Muscle of arm (tissue), 12 donors: ENCODE results near the gene SSBP4. TPM values are rescaled to one million over a fixed set of nuclear protein-coding genes. Genes with fewer than 3 reads are reported as not detected.

Experiments used
- DNase-seq: peaks from one replicate; pipeline ENCODE4 v3.0.0-alpha.2; 2013
- polyA plus RNA-seq, 12 donors: library from polyadenylated mRNA; unstranded; fragments of 120-200 nt; gene quantifications; one replicate each; pipeline ENCODE4 v1.2.1, GENCODE V29; 2013; ENCODE audit not compliant: insufficient read length in 12 of 12

Gene SSBP4
- polyA plus RNA-seq, 12 donors, result 72.8 to 126 (median 87.7) TPM; not detected in 1

DNA sequence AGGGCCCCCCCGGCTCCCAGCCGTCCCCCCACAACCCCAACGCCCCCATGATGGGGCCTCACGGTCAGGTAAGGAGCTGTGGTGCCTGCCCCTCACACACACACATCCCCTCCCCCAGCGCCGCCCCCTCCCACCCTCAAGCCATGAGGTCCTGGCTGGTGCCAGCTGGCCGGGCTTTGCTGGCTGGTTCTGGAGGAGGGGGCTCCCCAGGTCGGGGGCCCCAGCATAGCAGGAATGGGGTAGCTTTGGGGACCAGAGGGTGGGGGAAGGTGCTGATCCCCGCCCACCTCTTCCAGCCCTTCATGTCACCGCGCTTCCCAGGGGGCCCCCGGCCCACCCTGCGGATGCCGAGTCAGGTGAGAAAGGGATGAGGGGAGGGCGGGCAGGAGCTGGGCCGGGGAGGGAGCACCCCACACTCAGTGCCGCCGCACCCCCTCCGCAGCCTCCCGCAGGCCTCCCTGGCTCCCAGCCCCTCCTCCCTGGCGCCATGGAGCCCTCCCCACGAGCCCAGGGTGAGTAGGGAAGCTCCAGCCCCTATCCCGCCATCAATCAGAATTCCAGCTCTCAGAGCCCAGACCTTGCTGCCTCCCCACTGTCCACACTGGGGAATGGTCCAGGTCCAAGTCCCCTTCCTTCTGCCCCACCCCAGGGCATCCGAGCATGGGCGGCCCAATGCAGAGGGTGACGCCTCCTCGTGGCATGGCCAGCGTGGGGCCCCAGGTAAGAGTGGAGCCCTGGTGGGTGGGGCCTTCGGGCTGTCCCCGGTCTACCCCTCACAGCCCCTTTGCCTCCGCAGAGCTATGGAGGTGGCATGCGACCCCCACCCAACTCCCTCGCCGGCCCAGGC is 12.4 kb downstream of the SSBP4 start:
- DNase-seq, result no peak

DNA sequence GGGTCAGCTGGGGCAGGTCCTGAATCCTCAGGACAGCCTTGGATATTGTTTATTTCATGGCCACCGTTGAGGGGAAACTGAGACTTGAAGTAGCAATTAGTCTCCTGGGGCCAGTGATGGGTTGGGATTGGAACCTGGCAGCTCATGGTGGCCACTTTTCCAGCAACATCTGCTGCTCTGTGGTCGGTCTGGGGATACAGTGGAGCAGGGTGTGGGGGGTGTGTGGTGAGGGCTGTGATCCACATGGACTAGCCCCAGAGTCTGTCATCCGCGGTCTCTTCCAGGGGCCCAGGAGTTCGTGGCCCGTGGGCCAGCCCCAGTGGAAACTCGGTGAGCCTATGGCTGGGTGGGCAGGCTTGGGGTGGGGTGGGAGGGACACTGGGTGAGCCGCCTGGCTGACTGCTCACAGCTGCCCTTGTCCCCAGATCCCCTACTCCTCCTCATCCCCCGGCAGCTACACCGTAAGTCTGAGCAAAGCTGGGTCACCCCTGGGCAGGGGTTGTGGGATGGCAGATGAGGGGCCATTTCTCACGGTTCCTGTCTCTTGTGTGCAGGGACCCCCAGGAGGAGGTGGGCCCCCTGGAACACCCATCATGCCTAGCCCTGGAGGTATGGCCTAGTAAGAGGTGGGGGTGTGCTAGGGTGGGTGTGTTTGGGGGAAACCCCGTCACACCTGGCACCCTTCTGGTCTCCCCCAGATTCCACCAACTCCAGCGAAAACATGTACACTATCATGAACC is 13.2 kb downstream of the SSBP4 start:
- DNase-seq, result no peak

DNA sequence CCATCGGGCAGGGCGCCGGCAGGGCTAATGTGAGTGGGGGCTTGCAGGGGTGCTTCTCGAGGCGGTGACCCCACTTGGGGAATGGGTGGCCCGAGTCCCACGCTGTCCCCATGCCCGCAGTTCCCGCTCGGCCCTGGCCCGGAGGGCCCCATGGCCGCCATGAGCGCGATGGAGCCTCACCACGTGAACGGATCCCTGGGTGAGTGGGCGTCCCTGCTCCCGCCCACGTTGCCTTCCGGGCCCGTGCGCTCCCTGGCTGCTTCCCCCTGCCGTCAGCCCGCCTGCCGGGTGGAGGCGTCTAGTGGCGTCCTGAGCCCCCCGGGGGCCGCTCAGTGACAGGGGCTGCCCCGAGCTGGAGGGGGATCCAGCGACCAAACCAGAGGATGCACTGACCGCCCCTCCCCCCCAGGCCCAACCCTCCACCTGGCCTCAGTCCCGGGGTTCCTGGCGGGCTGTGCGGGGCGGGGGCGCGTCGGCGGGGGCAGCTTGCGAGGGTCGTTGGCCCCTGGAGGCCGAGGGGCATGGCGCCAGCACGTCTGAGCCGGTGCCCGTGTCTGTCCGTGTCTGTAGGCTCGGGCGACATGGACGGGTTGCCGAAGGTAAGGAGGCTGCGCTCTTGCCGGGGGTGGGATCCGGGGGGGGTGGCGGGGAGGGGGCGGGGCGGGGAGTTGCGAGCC is 14.0 kb downstream of the SSBP4 start:
- no peak for DNase-seq

DNA sequence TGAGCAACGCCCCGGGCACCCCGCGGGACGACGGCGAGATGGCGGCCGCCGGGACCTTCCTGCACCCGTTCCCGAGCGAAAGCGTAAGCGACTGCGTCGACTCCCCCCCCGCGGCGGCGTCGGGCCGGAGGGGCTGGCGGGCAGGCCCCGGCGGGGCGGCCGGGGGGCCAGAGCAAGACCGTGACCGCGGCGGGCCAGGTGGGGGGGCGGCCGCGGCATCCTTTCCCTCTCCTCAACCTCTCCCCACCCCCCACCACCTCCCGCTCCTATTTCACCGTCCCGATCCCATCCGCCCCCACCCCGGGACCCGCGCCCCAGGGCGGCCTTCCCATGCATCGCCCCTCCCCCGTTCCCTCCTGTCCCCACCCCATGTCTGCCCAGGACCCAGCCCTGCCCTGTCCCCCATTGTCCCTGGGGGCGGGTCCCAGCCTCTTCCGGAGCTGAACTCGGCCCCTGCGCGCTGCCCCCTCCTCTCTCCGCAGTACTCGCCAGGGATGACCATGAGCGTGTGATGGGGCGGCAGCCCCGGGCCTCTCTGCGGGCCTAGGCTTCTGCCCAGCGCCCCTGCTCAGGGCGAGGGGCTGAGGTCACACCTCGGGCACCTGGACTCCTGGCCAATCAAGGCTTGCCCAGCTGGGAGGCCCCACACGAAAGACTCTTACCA is 14.7 kb downstream of the SSBP4 start:
- no peak for DNase-seq

DNA sequence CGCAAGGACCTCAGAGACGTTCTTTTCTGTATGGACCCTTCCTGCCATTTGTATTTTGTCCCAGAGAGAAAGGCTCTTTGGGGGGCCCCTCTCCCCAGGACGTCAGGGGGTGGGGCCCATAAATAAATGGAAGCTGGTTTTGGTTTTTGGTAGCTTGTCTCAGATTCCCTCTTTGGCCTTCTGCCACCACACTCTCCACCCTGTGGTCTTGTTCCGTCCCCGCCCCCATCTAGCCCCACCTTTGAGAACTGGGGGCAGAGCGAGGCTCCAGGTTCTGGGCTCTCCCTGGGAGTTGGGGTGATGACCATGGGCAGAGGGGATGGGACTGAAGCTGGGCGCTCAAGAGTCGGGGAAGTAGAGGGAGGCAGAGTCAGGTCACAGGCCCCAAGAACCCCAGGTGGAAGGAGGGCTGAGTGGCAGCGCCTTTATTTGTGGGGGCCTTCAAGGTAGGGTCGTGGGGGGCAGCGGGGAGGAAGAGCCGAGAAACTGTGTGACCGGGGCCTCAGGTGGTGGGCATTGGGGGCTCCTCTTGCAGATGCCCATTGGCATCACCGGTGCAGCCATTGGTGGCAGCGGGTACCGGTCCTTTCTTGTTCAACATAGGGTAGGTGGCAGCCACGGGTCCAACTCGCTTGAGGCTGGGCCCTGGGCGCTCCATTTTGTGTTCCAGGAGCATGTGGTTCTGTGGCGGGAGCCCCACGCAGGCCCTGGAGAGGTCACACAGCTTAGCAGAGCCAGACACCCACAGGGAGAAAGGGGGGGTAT is 15.4 kb downstream of the SSBP4 start:
- no peak for DNase-seq

DNA sequence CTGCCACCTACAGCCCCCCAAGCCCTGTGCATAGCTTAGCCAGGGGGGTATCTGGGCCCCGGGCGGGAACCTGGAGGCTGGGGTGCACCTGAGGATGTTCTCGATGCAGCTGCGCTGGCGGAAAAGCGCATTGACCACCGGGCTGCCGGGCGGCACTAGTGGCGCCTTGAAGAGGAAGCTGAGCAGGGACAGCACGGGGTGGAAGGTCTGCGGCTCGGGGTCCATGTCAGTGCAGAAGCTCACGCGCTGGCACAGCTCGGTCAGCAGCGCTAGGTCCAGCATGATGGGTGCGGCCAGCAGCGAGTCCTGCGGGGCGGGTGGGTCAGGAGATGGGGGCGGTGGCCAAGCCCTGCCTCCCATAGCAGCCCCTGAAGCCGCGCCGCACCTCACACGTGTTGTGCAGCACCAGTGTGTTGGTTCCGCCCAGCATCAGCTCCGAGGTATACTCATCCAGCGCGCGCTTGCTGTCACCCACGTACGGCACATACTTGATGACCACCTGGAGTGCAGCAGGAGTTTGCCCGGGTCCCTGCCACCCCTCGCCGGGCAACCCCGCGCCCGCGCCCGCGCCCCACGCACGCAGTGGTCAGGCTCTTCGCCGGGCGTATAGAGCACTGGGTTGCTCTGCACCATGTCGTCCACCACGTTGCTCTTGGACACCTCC is 16.1 kb downstream of the SSBP4 start:
- no peak for DNase-seq

DNA sequence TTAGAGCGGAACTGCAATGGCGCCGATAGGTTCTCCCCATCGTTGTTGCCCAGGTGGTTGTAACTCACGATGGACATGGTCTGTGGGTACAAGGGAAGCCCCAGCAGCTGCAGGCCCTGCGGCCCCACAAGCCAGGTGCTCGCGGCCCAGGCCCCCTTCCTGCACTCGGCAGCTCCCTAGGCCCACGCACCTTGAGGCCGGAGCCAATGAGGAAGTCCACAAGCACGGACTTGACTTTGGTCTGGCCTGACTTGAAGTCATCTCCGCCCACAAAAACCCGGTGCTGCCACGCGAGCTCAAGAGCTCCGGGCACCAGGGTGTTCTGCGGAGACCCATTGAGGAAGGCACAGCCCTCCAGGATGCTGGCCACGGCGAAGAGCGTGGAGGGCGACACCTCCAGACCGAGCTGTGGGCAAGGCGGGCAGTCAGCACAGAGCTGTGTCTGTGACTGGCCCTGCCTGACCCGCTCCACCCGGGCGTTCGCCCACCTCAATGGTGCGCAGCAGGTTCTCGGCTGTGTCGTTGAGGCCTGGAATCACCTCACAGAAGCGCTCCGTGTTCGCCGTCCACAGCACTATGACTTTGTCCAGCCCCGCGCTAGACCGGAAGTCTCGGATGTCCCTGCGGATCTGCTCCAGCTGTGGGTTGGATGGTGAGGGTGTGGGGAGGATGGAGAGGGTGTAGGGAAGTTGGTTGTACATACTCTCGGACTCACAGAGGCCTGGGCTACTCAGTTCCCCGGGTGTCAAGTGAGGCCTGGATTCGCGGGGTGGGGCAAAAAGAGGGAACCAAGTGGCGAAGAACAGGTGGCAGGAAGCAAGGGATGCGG is 16.9 kb downstream of the SSBP4 start:
- no peak for DNase-seq

DNA sequence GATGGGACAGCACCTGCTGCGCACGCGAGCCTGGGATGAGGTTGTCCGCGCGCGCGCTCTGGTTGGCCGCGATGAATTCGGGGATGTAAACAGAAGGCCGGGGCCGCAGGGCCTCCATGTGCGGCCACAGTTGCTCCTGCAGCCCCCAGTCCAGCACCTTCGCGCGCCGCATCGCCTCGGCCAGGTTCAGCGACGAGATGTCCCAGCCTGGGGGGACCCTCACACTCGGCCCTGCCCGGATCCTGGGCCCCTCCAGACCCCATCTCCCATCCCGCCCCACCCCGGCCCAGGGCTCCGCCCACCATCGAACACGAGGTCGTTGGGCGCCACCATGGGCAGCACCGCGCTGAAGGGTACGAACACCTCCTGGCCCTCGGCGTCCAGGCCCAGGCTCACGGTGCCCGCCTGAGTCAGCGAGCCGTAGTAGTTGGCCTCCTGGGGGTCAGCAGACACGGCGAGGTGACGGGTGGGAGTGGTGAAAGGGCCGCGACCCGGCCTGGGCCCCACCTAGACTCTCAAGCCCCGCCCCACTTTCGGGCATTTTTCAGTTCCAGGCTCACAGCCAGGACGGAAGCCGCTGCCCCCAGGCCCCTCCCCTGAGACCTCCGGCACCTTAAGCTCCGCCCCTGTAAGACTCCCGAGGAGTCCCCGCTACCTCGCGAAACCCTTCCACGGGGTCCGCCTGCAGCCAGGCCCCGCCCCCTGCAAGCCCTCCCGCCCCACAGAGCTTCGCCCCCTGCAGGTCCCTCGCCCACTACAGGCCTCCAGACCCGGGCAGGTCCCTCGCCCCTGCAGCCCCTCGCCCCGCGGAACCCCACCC is 17.7 kb downstream of the SSBP4 start:
- peak; percentile 69 for DNase-seq

DNA sequence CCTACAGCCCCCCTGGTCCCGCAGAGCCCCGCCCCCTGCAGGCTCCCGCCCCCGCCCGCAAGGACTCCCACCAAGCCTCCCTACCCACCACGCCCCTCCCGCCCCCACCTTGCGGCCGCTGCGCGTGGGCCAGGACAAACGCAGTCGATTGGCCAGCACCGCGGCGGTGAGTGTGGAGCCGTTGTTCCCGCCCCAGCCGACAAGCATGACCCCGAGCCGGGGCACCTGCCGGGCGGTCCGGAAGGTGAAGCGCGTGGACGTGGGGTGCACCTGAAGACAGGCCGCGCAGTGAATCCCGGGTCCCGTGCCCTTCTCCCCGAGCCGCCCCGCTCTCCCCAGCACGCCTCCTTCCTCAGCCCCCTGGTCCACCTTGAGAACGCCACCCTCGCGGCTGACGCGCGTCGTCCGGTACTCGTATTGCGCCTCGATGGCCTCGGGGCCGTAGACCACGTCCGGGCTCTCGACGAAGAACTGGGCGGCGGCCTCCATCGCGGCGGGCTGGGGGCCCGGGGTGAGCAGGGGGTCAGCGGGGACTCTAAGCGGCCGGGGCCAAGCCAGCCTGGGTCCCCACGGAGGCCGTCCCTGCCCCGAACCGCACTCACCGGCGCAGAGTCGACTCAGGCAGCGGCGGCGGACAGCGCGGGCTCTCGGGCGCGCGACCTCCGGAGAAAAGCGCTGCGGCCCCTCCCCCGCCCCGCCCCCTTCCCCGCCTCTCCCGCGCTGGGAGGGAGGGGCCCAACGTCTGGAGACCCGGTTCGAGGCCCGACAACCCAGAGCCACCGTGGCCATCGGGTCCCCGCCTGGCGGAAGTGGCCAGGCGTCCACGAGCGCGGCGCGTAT is 18.5 kb downstream of the SSBP4 start, which contains the start of gene ISYNA1:
Gene ISYNA1, minus strand, starts transcription at position 643 of the 840 bp plus-strand sequence. Its CDS starts 154 bp downstream, at position 489.
- no peak for DNase-seq

DNA sequence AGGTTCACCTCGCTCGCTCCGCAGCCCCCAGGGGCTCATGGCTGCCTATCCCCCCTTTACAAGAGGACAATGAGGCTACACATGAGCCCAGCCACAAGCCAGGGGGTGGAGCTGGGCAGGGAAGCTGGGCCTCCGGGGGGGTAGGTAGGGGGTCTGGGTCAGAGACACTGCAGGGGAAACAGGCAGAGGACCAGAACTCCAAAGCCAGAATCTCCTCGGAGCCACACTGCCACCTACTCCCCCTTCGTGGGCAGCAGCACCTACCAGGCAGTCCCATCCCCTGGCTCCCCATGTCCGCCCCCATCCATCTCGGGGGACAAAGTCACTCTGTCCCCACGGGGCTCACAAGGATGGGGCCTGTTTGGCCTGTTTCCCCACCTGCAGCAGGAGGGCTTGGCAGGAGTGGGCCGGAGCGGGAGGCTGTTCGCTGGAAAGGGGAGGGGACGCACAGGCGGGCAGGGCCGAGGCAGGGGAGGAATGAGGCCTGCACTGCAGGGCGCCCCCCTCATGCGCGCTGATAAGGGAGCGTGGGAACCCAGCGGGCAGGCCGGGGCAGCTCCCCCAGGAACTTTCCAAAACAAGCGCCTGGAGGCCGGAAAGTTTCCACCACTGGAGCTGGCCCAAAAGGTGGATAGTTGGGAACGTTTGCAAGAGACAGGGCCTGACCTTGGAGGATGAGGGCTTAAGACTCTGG is 19.3 kb downstream of the SSBP4 start:
- no peak for DNase-seq

DNA sequence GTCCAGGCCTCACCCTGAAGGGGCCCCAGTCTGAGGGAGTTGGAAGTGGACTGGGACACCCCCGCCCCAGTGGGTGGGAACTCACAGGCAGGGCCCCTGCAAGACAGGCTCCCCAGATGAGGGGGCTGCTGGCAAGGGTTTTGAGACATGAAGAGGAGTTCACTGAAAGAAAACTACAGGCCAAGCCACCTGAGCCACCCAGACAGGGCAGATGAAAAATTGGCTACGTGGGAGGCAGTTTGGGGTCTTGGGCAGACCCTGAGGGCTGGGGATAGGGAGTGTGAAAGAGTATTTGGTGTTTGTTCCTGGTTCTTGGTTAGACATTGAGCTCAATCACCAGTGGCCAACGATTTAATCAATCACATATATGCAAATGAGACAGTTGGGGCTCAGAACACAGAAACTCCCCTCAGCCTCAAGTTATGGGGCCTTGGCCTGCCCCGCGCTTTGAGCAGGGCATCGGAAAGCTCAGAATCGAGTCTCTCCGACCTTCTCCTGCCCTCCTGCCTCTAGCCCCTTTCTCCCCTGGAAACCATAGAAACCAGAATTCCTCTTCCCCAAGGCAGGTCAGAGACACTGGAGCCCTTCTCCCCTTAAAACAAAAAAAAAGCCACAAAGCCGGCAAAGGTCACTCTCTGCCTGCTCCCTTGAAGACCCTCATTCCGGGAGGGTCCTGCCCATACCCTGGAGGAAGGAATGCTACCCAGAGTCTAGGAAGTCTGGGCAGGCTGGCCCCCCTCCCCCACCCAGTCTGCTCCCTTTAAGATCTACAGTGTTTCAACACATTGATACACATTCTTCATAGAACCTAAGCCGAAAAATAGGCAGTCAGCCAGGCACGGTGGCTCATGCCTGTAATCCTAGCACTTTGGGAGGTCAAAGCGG is 20.1 kb downstream of the SSBP4 start:
- no peak for DNase-seq

DNA sequence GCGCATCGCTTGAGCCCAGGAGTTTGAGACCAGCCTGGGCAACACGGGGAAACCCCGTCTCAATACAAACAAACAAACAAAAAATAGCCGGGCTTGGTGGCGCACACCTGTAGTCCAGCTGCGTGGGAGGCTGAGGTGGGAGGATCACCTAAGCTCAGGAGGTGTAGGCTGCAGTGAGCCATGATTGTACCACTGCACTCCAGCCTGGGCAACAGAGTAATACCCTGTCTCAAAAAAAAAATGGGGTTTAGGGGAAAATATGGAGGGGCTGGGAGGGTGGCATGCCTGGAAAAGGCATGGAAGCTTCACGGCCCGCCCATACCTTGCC is 20.7 kb downstream of the SSBP4 start:
- no peak for DNase-seq

DNA sequence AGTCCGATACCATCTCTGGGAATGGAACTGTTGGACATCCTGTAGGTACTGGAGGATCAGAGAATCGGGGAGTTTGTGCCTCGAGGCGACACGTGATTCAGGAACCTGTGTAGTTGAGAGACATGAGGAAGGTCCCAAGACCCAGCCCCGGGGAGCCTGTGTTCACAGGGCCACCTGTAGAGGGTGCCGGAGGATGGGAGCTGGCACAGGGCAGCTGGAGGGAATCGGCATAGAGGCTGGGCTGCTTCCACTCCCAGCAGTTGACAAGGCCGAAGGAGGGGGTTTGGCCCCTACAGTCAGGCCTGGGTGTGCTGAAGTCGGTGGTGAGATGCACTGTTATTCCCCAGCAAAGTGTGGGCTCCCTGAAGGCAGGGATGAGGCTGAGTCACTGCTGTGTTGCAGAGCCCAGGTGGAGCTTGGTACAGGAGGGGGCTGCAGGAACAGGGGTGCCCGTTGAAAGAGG is 21.2 kb downstream of the SSBP4 start:
- no peak for DNase-seq

DNA sequence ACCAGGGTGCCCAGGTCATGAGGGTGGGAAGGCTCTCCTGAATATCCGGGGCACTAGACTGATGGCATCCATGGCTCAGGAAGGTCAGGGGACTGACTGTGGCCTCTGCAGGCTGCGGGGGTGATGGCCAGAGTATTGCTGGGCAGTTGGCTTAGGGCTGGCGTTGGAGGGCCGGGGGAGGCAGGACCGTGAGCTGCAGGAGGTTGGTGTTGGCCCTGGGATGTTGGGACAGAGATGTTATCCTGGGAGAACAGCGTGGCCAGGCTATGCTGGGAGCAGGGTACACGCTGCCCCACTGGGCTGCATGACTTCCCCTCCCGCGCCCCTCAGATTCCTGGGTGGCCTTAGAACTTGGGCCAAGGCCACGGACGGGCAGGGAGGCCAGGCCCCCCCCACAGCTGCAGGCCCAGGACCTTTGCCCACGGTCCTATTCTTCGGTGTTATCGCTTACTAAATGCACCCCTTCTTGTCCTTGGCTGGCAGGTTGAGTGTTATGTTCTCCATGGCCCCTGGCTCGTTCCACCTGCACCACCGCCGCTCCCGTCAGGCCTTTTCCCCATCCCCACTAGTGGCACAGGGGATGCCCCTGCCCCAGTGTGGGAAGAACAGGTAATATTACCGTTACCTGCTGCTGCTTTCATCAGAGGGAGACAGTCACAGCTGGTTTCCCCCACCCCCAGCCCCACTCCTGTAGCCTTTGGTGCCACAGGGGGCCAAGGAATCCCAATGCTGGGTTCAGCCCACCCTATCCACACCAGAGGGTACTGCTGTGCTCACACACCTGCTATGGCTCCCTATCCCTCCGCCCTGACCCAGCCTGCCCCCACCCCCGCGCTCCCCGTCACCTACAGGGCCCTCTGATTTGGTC is 22.0 kb downstream of the SSBP4 start:
- no peak for DNase-seq
